ENCODE data around the gene NEK1.

GRCh38 chr4:169618986-169619385 is 6.6 kb upstream of the NEK1 start:
- no peak for TF ChIP-seq POLR2A (IDR thresholded peaks at IDR 0.05; ENCODE audit: low read depth, low read length)
- no peak for TF ChIP-seq POLR2AphosphoS5 (IDR thresholded peaks at IDR 0.05; ENCODE audit: low read depth, low read length)
